Gastroesophageal sphincter (tissue), 3 donors: ENCODE measurements around the gene ARHGEF17.

ENCODE experiments used
- CTCF ChIP-seq, 4 experiments: fragments of 200-600 bp in 2 of 4; fragments of 450-650 bp in 2 of 4; sonication (generic) in 1 of 4; IDR thresholded peaks; one replicate each; pipeline ENCODE4 v1.5.1; 2017 to 2019; ENCODE audit warnings: antibody characterized with exemption in 4 of 4, mild to moderate bottlenecking in 2 of 4, moderate library complexity in 2 of 4
- EP300 ChIP-seq: sonication (generic); formaldehyde crosslinking; IDR thresholded peaks from one replicate; pipeline ENCODE4 v1.6.1; 2017; ENCODE audit warnings: antibody characterized with exemption, mild to moderate bottlenecking
- POLR2A ChIP-seq, 2 donors: fragments of 450-650 bp; IDR thresholded peaks; one replicate each; pipeline ENCODE4 v1.6.1; 2017; ENCODE audit warnings: antibody characterized with exemption in 2 of 2, mild to moderate bottlenecking in 2 of 2, moderate library complexity in 1 of 2
- POLR2AphosphoS5 ChIP-seq: sonication (generic); formaldehyde crosslinking; IDR thresholded peaks from one replicate; pipeline ENCODE4 v1.6.1; 2017; ENCODE audit warnings: antibody characterized with exemption

DNA sequence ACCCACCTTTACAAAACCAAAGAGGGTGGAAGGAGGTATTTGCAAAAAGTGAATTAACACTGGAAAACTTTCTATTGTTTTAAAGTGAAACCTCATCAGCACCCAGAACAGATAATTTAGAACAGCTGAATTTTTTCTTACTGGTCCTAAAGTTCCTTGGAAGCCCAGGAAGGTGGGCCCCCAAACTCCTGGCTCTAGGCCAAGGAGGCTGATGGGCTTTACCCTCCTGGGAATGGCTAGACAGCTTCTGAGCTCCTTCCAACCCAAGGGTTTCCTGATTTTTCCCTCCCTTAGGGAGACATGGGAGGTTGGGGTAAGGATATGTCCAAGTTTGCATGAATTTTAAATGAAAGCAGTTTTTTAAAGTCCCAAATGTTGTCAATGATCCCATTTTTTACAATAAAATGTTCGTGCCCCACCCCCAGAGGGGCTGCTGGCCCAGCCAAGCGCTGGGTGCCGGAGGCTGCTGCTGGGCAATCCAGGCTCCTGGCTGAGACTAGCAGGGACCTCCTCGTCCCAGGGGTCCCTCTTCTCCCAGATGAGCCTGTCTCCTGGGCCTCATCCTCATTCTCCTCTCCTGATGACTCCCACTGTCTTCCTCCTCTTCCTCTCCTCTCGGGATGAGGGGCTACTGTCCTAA lies 96.5 kb downstream of the ARHGEF17 start:
- TF ChIP-seq CTCF (IDR thresholded peaks at IDR 0.05): no peak
- TF ChIP-seq POLR2AphosphoS5: no peak
- no peak for TF ChIP-seq EP300
- TF ChIP-seq POLR2A (IDR thresholded peaks at IDR 0.05): no peak
